ENCODE measurements around the gene KRTAP5-5.

- TF ChIP-seq SUZ12 (IDR thresholded peaks at IDR 0.05; ENCODE audit: extremely low read depth, insufficient read depth, insufficient read length) (no peak), YY1 (IDR thresholded peaks at IDR 0.05; ENCODE audit: insufficient read depth, insufficient read length) (no peak)
Measured at GRCh38 chr11:1671658-1672057, 42.1 kb downstream of the KRTAP5-5 start.

Measured in NT2/D1 (cell line).